LNCaP clone FGC (cell line): ENCODE data around the gene KIF18B.

ENCODE experiments used
- DNase-seq: peaks from one replicate; pipeline ENCODE4 v3.0.0-alpha.2; 2011; ENCODE audit warnings: low read depth
- H3K4me3 ChIP-seq: 2 replicates; pipeline ENCODE4 v1.5.1; 2011; ENCODE audit warnings: mild to moderate bottlenecking, low read depth, low read length, control low read depth
- TF ChIP-seq, protein P1 (sequence below): IDR thresholded peaks from 2 replicates; pipeline ENCODE4 v1.5.1; 2012; ENCODE audit warnings: mild to moderate bottlenecking; ENCODE audit not compliant: control insufficient read depth, insufficient read depth; ENCODE audit errors: extremely low read depth

KIF18B gene

DNA sequence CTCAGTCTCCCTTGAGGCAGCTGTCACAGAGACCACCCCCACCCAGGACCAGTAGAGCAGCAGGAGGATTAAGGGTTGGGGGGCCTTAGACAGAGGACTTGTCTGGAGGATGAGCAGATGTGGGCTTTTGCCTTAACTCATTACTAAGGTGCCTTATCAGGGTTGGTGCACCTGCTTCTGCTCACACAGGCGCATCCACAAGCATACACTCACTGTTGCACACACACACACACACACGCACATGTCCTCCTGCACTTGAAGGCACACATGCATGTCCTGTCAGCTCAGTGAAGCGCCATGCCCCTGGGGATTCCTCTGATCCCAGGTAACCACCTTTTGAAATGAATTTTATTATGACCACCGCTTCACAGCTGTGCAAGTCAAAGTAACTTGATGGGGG is 33.4 kb downstream of the KIF18B start:
- no peak overlapping the region for H3K4me3 ChIP-seq
- TF ChIP-seq, protein P1, sequence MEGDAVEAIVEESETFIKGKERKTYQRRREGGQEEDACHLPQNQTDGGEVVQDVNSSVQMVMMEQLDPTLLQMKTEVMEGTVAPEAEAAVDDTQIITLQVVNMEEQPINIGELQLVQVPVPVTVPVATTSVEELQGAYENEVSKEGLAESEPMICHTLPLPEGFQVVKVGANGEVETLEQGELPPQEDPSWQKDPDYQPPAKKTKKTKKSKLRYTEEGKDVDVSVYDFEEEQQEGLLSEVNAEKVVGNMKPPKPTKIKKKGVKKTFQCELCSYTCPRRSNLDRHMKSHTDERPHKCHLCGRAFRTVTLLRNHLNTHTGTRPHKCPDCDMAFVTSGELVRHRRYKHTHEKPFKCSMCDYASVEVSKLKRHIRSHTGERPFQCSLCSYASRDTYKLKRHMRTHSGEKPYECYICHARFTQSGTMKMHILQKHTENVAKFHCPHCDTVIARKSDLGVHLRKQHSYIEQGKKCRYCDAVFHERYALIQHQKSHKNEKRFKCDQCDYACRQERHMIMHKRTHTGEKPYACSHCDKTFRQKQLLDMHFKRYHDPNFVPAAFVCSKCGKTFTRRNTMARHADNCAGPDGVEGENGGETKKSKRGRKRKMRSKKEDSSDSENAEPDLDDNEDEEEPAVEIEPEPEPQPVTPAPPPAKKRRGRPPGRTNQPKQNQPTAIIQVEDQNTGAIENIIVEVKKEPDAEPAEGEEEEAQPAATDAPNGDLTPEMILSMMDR, result no peak
- no peak for DNase-seq

DNA sequence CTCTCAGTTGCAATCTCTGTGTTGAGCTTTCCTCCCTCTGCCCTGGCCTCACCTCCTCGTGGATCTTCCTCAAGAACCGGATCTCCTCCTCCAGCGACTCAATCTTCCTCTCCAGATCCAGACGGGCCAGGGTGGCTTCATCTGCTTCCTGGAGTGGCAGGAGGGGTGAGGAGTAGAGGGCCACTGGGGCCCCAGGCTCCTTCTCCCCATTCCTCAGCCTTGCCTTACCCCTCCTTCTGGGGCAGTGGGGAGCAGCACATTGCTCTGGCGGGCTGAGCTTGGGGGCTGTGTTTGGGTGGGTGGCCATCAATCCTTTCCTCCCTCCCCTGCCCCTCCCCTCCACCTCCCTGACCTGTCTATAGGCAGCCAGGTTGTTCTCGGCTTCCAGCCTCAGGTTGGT is 33.9 kb downstream of the KIF18B start:
- DNase-seq, result no peak
- TF ChIP-seq, protein P1, result no peak
- no peak overlapping the region for H3K4me3 ChIP-seq

DNA sequence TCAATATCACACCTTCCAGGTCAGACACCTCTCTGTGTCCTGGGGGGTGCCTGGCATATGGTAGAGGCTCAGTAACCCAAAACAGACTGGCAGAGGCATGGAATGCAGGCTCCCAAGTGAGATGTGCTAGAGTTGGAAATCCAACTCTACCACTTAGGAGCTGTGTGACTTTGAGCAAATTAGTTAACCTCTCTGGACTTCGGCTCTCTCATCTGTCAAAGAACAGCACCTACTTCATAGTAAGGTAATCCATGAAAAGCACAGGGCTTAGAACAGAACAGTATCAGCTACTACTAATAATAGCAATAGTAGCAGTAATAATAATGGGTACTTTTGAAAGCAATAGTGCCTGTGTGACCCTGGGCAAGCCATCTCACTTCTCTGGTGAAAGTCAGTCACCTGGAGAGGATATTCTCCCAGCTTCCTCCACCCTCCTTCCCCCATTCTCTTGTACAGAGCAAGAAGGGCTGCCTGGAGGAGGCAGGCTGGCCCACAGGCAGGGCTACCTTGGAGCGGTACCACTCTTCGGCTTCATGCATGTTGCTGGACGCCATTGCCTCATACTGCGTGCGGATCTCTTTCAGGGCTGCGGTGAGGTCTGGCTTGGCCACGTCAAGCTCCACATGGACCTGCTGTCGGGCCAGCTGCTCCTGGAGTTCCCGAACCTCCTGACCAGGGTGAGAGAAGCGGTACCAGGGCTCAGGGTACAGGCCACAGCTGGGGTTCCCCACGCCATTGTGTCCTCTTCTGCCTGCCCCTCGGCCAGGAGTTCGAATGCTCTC is 34.6 kb downstream of the KIF18B start:
- TF ChIP-seq, protein P1, result no peak
- DNase-seq, result no peak
- no peak overlapping the region for H3K4me3 ChIP-seq

DNA sequence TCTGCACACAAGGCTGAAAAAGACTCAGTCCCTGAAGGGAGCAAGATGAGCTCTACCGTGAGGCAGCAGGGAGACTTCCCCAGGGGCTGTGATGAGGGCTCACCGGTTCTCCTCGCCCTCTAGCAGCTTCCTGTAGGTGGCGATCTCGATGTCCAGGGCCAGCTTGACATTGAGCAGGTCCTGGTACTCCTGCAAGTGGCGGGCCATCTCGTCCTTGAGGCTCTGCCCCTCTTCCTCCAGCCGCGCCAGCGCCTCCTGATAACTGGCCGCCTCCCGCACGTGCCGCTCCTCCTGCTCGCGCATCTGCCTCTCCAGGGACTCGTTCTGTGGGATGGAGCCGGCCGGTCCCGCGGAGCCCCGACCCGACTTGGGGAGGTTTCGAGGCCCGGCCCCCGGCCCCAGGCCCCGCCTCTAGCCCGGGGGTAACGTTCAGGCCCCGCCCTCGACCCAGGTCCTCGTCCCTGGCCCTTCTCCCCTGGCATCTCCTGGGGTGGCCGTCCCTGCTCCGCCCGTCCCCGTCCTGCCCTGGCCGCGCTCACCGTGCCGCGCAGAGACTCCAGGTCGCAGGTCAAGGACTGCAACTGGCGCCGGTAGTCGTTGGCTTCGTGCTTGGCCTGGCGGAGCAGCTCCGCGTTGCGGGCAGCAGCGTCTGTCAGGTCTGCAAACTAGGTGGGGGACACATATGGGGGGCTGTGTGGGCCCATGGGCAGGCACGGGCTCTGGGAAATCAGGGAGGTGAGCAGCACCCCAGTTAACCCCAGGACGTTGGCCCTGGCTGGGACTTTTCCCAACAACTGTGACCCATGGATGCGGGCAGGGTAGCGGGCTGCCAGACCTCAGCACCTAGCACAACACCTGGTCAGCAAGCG is 36.2 kb downstream of the KIF18B start:
- no peak for DNase-seq
- TF ChIP-seq, protein P1, result peak; percentile 41; the same call in 1 of the 2 replicates
- H3K4me3 ChIP-seq, result no peak overlapping the region

DNA sequence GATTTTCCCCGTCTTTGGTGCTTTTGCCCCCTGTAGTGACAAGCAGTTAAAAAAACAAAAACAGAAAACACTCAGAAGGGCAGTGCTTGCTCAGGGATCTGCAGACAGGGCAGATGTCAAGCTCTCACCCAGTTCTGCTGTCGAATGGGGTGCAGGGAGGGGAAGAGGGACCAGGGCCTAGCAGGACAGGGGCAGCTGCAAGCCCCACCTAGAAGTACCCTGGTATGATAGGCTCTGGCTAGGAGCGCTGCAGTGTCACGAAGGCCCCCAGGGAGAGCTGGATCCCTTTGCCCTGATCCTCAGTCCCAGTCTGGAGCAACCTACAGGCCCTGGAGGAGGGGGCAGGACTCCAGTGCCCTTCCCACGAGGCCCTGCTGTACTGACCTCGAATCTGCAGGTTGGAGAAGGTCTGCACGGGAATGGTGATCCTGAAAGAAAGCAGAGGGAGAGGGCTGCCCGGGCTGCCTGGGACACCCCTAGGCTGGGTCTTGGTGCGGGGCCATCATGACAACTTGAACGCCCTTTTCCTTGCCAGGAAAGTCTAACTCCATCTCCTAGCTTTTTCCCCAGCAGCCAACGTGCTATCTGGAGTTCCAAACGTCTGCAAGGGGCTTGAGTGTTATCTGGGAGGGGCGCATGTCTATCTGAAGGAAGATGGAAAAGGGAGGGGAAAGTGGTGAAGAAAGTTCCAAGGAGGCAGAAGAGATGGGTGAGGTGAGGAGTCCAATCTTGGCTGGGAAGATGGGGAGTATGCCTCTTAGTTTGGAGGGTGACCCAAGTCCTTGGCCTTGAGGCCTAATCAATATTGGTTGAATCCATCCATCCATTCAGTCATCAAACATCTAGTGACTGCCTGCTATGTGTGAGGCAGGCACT is 37.1 kb downstream of the KIF18B start:
- no peak for DNase-seq
- no peak overlapping the region for H3K4me3 ChIP-seq

DNA sequence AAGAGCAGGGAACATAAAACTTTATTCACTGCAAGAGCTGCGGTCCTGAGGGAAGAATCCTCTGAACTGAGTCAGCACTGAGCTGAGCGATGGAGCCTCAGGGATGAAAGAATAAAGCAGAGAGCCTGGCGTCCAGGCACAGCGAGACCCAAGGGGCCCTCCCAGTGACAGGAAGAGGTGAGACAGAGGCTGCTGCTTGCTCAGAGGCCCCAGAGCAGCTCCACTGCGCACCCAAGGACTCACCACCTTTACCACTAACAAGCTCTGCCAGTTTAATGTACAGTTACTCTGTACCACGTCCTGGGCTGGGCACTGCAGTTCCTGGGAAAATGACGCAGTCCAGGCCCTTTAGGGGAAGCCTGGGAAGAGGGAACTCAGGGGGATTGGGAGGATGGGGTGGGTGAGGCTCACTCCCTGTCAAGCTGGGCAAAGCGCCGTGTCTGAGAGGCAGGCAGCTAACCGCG is 37.9 kb downstream of the KIF18B start:
- no peak for DNase-seq
- TF ChIP-seq, protein P1, result no peak

More for the DNA sequence above, 37.1 kb downstream of the KIF18B start:
- TF ChIP-seq, protein P1, result no peak

More for the DNA sequence above, 37.9 kb downstream of the KIF18B start:
- no peak overlapping the region for H3K4me3 ChIP-seq
